Measurements from ENCODE around the gene CHID1. TPM values are rescaled to one million over a fixed set of nuclear protein-coding genes. Genes with fewer than 3 reads are reported as not detected.
A peak's percentile ranks its signal among the peaks of the same experiment; 100 is the strongest.

CHID1 gene
- total RNA-seq, 1 donor from 2014 or later: 56.6 TPM

DNA sequence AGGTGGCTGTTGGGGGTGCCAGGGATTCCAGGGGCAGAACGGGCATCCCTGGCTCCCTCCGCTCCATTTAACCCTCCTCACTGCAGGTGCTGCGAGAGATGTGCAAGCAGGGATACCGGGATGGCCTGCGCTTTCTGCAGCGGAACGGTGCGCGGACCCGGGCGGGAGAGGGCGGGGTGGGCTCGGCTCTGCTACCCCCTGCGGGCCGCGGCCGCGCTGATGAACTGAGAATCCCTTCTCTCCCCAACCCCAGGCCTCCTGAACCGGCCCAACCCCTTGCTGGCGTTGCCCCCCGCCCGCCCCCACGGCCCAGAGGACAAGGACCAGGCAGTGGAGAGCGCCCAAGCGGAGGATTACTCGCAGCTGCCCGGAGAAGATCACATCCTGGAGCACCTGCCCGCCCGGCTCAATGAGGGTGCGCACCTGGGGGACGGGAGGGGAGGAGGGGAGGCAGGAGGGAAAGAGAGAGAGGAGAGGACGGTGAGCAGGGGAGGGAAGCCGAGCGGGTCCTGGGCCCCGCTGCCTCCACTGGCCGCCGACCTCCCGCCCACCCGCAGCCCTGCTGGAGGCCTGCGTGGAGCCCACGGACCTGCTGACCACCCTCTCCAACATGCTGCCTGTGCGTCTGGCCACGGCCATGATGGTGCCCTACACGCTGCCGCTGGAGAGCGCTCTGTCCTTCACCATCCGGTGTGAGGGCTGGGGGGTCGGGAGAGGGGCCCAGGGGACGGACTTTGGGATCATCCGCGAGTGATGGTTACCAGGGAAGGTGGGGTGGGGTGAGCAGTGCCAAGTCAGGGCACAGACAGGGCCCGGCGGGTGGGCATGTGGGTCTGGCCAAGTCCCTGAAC is 86.9 kb downstream of the CHID1 start:
- Mint-ChIP-seq H3K9me3 (no peaks in the 10 kb centered on the region), H3K27me3 (ENCODE audit: insufficient read depth, low read depth) (peaks cover 21% of the 10 kb centered on the region)

GRCh38 chr11:821512-822371 is 88.9 kb downstream of the CHID1 start:
- no peak overlapping the region for H3K9ac ChIP-seq
- no peak for TF ChIP-seq CTCF (IDR thresholded peaks at IDR 0.05)
- no peak for TF ChIP-seq EZH2 (IDR thresholded peaks at IDR 0.05)
- TF ChIP-seq EZH2phosphoT487 (IDR thresholded peaks at IDR 0.05): no peak
- no peak overlapping the region for H3K27ac Mint-ChIP-seq
- DNase-seq (ENCODE audit: low spot score): no peak
- peaks cover 18% of the 10 kb centered on the region for H3K27me3 ChIP-seq
- H3K27ac ChIP-seq: no peak overlapping the region
- H3K4me1 Mint-ChIP-seq: peaks cover 14% of the 10 kb centered on the region
- peaks cover 3% of the 10 kb centered on the region for H3K4me1 ChIP-seq
- H3K79me2 ChIP-seq (ENCODE audit: low read depth): peaks cover 9% of the 10 kb centered on the region
- no peaks in the 10 kb centered on the region for H3K36me3 ChIP-seq
- no peaks in the 10 kb centered on the region for H3K9me3 ChIP-seq (ENCODE audit: low read depth)
- no peak overlapping the region for H3K4me2 ChIP-seq
- peaks cover 4% of the 10 kb centered on the region for H3K36me3 Mint-ChIP-seq
- no peaks in the 10 kb centered on the region for H3K9me3 Mint-ChIP-seq
- H3K4me3 ChIP-seq: no peak overlapping the region
- H3K27me3 Mint-ChIP-seq (ENCODE audit: insufficient read depth, low read depth): peaks cover 18% of the 10 kb centered on the region
- peaks cover 48% of the 10 kb centered on the region for H4K20me1 ChIP-seq (ENCODE audit: low read depth)
- peaks cover 19% of the 10 kb centered on the region for H3F3A ChIP-seq (ENCODE audit: low read depth)
- H3K4me3 Mint-ChIP-seq: peak overlapping the region; percentile 35
- no peak overlapping the region for H2AFZ ChIP-seq (replicated peaks)

More for the DNA sequence above, 86.9 kb downstream of the CHID1 start:
- no peaks in the 10 kb centered on the region for H3K9me3 ChIP-seq (ENCODE audit: low read depth)
- peaks cover 24% of the 10 kb centered on the region for H3K4me1 Mint-ChIP-seq
- H3K4me2 ChIP-seq: no peak overlapping the region
- no peak overlapping the region for H3K4me3 ChIP-seq
- DNase-seq (ENCODE audit: low spot score): no peak
- peaks cover 31% of the 10 kb centered on the region for H3F3A ChIP-seq (ENCODE audit: low read depth)
- peaks cover 4% of the 10 kb centered on the region for H3K36me3 Mint-ChIP-seq
- no peaks in the 10 kb centered on the region for H3K36me3 ChIP-seq
- peaks cover 18% of the 10 kb centered on the region for H3K4me1 ChIP-seq
- H3K9ac ChIP-seq: no peak overlapping the region
- H3K79me2 ChIP-seq (ENCODE audit: low read depth): peaks cover 9% of the 10 kb centered on the region
- H3K27ac Mint-ChIP-seq: no peak overlapping the region
- H3K27ac ChIP-seq: no peak overlapping the region
- peaks cover 62% of the 10 kb centered on the region for H4K20me1 ChIP-seq (ENCODE audit: low read depth)
- TF ChIP-seq EZH2 (IDR thresholded peaks at IDR 0.05) (no peak), CTCF (IDR thresholded peaks at IDR 0.05) (no peak), EZH2phosphoT487 (IDR thresholded peaks at IDR 0.05) (no peak)
- no peak overlapping the region for H3K4me3 Mint-ChIP-seq
- no peak overlapping the region for H2AFZ ChIP-seq (replicated peaks)
- H3K27me3 ChIP-seq: peaks cover 38% of the 10 kb centered on the region

DNA sequence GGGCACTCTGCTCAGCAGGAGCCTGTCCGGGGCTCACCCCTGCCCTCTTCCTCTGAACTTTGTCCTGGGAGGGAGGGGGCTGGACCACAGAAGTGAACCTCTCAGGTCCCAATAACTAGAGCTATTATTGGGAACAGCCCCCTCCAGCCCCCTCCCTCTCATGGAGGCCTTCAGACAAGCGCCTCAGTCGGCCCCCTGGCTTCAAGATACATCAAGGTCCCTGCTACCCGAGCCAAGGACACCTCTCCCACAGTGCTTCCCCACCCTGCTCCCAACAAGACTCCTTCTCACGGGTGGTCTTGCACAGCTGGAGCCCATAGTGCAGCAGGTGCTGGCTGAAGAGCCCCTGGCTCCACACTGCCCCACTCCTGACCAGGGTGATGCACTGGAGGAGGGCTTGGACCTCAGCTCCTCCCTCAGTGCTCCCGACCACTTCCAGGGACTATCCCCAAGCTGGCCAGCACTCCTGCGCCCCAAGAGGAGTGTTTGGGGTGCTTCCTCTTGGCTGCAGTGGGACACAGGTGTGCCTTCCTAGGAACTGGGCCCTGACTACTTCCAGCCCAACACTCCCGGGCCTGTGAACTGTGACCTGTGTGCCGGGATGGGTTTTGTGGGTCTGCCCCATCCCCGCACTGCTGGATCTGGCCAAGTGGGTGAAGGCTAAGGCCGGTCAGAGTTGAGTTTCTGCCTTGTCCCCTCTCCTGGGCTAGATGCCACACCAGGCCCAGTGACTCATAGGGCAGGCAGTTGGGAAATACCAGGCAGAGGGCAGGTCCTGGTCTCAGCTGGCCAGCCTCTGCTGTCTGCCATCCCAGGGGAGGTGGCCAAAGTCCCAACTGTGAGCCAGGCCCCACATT is 89.7 kb downstream of the CHID1 start:
- Histone ChIP-seq H3K9ac (no peak overlapping the region), H3F3A (ENCODE audit: low read depth) (peaks cover 22% of the 10 kb centered on the region), H3K27me3 (peaks cover 10% of the 10 kb centered on the region), H3K79me2 (ENCODE audit: low read depth) (peaks cover 9% of the 10 kb centered on the region), H3K36me3 (no peaks in the 10 kb centered on the region), H3K4me1 (no peaks in the 10 kb centered on the region), H3K27ac (no peak overlapping the region), H2AFZ (replicated peaks) (no peak overlapping the region), H3K4me3 (peak overlapping the region; percentile 92), H4K20me1 (ENCODE audit: low read depth) (peaks cover 41% of the 10 kb centered on the region), H3K9me3 (ENCODE audit: low read depth) (no peaks in the 10 kb centered on the region), H3K4me2 (peak overlapping the region; percentile 94)
- Mint-ChIP-seq H3K27ac (no peak overlapping the region), H3K9me3 (no peaks in the 10 kb centered on the region), H3K27me3 (ENCODE audit: insufficient read depth, low read depth) (peaks cover 13% of the 10 kb centered on the region), H3K36me3 (peaks cover 7% of the 10 kb centered on the region), H3K4me3 (peak overlapping the region; percentile 89), H3K4me1 (peaks cover 10% of the 10 kb centered on the region)
- no peak for DNase-seq (ENCODE audit: low spot score)
- TF ChIP-seq EZH2phosphoT487 (IDR thresholded peaks at IDR 0.05) (no peak), CTCF (IDR thresholded peaks at IDR 0.05) (no peak), EZH2 (IDR thresholded peaks at IDR 0.05) (no peak)
